Measurements from ENCODE around the gene ZNF85. TPM values are rescaled to one million over a fixed set of nuclear protein-coding genes. Genes with fewer than 3 reads are reported as not detected.
"Not testable (repeated sequence)": the region's sequence is repeated elsewhere in the genome, so short reads cannot be mapped to it uniquely, and the experiment has no call there.

Gene ZNF85
- total RNA-seq, 4 donors from 2014 or later: 3.7 to 9.6 (median 5.6) TPM

DNA sequence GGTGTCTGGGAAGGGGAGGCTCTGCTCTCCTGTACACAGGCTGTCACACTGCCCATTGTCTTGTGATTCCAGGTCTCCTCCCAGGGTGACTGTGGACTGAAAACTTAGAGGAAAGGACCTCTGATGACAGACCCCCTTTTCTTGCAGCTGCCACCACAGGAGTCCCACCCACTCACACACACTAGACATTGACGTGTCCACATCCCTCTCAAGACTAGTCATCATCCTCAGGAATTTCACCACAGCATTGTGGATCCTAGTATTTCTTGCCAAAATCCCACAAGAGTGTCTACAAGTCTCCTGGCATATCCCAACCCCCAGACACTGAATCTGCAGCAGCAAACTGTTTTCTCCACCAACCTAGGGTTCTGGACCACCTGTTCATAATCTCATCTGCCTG, 5.3 kb downstream of the ZNF85 start:
- H3K4me3 ChIP-seq (ENCODE audit: low read depth, poor library complexity, severe bottlenecking): no peak overlapping the region
- intact Hi-C loops (cut with DNase I; ENCODE audit: low total_unique reads): no loop called here
- TF ChIP-seq, protein P1, sequence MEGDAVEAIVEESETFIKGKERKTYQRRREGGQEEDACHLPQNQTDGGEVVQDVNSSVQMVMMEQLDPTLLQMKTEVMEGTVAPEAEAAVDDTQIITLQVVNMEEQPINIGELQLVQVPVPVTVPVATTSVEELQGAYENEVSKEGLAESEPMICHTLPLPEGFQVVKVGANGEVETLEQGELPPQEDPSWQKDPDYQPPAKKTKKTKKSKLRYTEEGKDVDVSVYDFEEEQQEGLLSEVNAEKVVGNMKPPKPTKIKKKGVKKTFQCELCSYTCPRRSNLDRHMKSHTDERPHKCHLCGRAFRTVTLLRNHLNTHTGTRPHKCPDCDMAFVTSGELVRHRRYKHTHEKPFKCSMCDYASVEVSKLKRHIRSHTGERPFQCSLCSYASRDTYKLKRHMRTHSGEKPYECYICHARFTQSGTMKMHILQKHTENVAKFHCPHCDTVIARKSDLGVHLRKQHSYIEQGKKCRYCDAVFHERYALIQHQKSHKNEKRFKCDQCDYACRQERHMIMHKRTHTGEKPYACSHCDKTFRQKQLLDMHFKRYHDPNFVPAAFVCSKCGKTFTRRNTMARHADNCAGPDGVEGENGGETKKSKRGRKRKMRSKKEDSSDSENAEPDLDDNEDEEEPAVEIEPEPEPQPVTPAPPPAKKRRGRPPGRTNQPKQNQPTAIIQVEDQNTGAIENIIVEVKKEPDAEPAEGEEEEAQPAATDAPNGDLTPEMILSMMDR (IDR thresholded peaks at IDR 0.05): no peak
- no peak for TF ChIP-seq POLR2A (IDR thresholded peaks at IDR 0.05)
- DNase-seq (ENCODE audit: low spot score in 2 of 2): no peak
- 73 to 77% methylated on average over 1 of the region's 1 CpG for WGBS, 2 donors

DNA sequence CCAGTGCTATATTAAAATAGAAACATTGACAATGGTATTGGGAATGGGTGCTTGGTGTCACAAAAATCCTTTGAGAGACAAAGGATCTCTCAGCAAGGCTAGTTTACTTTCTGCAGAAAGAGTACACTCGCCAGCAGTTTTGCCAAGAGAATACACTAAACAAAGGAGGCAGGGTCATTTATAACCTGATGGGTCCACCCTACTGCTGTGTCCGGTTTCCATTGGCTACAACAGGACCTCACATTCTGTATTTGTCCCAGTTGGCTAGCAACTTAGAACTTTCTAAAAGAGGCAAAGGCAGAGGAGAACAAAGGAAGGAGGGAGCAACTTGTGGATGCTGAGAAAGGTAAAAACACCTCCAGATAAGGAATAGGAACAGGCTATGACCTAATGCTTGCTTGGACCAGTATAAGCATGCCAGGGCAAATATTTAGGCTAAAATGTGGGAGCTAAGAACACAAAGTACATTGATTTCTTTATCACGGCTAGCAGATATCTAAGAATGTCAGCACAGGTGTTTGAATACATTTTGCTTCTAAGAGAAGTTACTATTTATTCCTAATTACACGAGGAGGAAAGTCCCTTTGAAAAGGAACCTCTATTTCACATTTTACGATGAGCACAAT, 13.4 kb downstream of the ZNF85 start:
- intact Hi-C loops (cut with DNase I; ENCODE audit: low total_unique reads); DNase-seq (ENCODE audit: low spot score in 2 of 2): not testable (repeated sequence)
- 93% methylated on average over 5 of the region's 5 CpGs for WGBS, 2 donors

DNA sequence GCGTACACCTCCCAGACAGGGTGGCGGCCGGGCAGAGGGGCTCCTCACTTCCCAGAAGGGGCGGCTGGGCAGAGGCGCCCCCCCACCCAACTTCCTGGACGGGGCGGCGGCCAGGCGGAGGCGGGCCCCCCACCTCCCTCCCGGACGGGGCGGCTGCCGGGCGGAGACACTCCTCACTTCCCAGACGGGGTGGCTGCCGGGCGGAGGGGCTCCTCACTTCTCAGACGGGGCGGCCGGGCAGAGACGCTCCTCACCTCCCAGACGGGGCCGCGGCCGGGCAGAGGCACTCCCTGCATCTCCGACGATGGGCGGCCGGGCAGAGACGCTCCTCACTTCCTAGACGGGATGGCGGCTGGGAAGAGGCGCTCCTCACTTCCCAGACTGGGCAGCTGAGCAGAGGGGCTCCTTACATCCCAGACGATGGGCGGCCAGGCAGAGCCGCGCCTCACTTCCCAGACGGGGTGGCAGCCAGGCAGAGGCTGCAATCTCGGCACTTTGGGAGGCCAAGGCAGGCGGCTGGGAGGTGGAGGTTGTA, 29.6 kb downstream of the ZNF85 start:
- H3K4me3 ChIP-seq (ENCODE audit: low read depth, poor library complexity, severe bottlenecking); DNase-seq (ENCODE audit: low spot score in 2 of 2); intact Hi-C loops (cut with DNase I; ENCODE audit: low total_unique reads): not testable (repeated sequence)
- 83 to 86% methylated on average over 37 of the region's 41 CpGs for WGBS, 2 donors

More for the DNA sequence above, 13.4 kb downstream of the ZNF85 start:
- not testable (repeated sequence) for H3K4me3 ChIP-seq (ENCODE audit: low read depth, poor library complexity, severe bottlenecking)

DNA sequence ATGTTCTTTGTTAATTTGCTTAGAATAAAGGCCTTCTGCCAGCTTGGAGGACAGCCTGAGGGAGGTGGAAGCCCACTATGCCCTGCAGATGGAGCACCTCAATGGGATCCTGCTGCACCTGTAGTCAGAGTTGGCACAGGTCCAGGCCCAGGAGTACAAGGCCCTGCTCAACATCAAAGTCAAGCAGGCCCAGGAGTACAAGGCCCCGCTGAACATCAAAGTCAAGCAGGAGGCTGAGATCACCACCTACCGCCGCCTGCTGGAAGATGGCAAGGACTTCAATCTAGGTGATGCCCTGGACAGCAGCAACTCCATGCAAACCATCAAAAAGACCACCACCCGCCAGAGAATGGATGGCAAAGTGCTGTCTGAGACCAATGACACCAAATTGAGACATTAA, 41.7 kb downstream of the ZNF85 start:
- TF ChIP-seq, protein P1 (IDR thresholded peaks at IDR 0.05): no peak
- no peak for TF ChIP-seq POLR2A (IDR thresholded peaks at IDR 0.05)
- no peak for DNase-seq (ENCODE audit: low spot score in 2 of 2)
- WGBS, 2 donors: 20 to 39% methylated on average over 4 of the region's 4 CpGs
- intact Hi-C loops (cut with DNase I; ENCODE audit: low total_unique reads): no loop called here
- no peak overlapping the region for H3K4me3 ChIP-seq (ENCODE audit: low read depth, poor library complexity, severe bottlenecking)

DNA sequence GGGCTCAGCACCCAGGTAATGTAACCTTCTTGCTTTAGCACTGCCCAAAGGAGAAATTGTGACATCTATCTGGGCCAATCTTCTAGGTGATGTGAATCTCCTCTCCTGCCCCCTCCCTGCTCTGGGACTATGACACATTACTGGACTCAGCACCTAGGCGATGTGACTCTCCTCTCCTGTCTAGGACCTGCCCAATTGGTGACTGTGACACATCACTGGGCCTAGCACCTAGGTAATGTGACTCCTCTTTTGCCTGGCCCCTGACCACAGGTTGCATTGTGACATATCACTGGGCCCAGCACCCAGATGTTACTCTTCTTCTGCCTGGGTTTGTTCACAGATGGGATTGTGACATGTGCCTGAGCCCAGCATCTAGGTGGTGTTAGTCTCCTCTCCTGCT, 45.0 kb downstream of the ZNF85 start:
- WGBS, 2 donors: 78 to 80% methylated on average over 1 of the region's 1 CpG
- no peak overlapping the region for H3K4me3 ChIP-seq (ENCODE audit: low read depth, poor library complexity, severe bottlenecking)
- DNase-seq (ENCODE audit: low spot score in 2 of 2): no peak
- intact Hi-C loops (cut with DNase I; ENCODE audit: low total_unique reads): no loop called here
- TF ChIP-seq, protein P1 (IDR thresholded peaks at IDR 0.05): no peak
- TF ChIP-seq POLR2A (IDR thresholded peaks at IDR 0.05): no peak

DNA sequence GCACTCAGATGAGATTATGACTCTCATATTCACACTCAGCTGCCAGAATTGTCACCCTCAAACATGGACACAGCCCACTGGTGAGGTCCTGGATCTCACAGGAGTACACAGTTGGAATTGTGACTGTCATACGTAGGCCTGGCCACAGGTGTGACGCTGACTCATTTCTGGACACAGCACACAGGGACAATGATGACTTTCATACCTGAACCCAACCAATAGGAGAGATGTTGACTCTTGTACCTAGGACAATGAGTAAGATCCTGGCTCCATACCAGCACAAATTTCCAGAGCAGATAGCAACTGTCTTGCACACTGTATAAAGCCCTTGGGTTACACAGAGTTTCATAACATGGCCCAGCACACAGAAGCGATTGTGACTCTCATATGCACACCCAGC, 46.4 kb downstream of the ZNF85 start:
- 87 to 89% methylated on average over 3 of the region's 3 CpGs for WGBS, 2 donors

More for the DNA sequence above, 46.4 kb downstream of the ZNF85 start:
- TF ChIP-seq POLR2A (IDR thresholded peaks at IDR 0.05): no peak
- TF ChIP-seq, protein P1 (IDR thresholded peaks at IDR 0.05): no peak
- DNase-seq (ENCODE audit: low spot score in 2 of 2): no peak
- H3K4me3 ChIP-seq (ENCODE audit: low read depth, poor library complexity, severe bottlenecking): no peak overlapping the region
- intact Hi-C loops (cut with DNase I; ENCODE audit: low total_unique reads): no loop called here

Data from lower leg skin (tissue), 4 donors.